NB4 (cell line): ENCODE data around the gene FAM184B.

ENCODE experiments used
- DNase-seq: peaks from one replicate; pipeline ENCODE4 v3.0.0; 2010; ENCODE audit warnings: low read depth
- H3K4me3 ChIP-seq: one replicate; pipeline ENCODE4 v1.5.1; 2011; ENCODE audit warnings: mild to moderate bottlenecking, low read depth, low read length, moderate library complexity
- CTCF ChIP-seq: IDR thresholded peaks from one replicate; pipeline ENCODE4 v1.5.1; 2012; ENCODE audit warnings: low read depth, low read length
- MAX ChIP-seq: IDR thresholded peaks from 2 replicates; pipeline ENCODE4 v1.6.1; 2011; ENCODE audit warnings: low read depth, low read length
- MYC ChIP-seq: IDR thresholded peaks from 2 replicates; pipeline ENCODE4 v1.6.1; 2011; ENCODE audit warnings: low read depth, low read length
- POLR2A ChIP-seq: IDR thresholded peaks from 2 replicates; pipeline ENCODE4 v1.6.1; 2011; ENCODE audit warnings: mild to moderate bottlenecking; ENCODE audit not compliant: insufficient read length; ENCODE audit errors: extremely low read depth

The FAM184B gene

GRCh38 chr4:17763416-17763815, 18.0 kb downstream of the FAM184B start:
- TF ChIP-seq MAX: no peak
- DNase-seq: no peak

GRCh38 chr4:17762726-17763125, 18.7 kb downstream of the FAM184B start:
- TF ChIP-seq MAX (no peak), POLR2A (no peak), MYC (no peak), CTCF (peak; percentile 28)
- peak; percentile 30 for DNase-seq
- no peak overlapping the region for H3K4me3 ChIP-seq

More at GRCh38 chr4:17763416-17763815, 18.0 kb downstream of the FAM184B start:
- no peak overlapping the region for H3K4me3 ChIP-seq

- TF ChIP-seq CTCF (no peak), POLR2A (no peak), MYC (peak; percentile 58), MAX (peak; percentile 56)
- DNase-seq: peak; percentile 59
- no peak overlapping the region for H3K4me3 ChIP-seq
Measured at GRCh38 chr4:17761062-17761461, 20.4 kb downstream of the FAM184B start.

- no peak overlapping the region for H3K4me3 ChIP-seq
- no peak for TF ChIP-seq MAX
- DNase-seq: no peak
Measured at GRCh38 chr4:17760626-17761025, 20.8 kb downstream of the FAM184B start.

- no peak for DNase-seq
- no peak overlapping the region for H3K4me3 ChIP-seq
- TF ChIP-seq CTCF: no peak
- no peak for TF ChIP-seq MYC
- no peak for TF ChIP-seq MAX
- TF ChIP-seq POLR2A: no peak
Measured at GRCh38 chr4:17758485-17758884, 22.9 kb downstream of the FAM184B start.

GRCh38 chr4:17757621-17758020, 23.8 kb downstream of the FAM184B start:
- no peak for DNase-seq
- H3K4me3 ChIP-seq: no peak overlapping the region
- no peak for TF ChIP-seq MAX
- no peak for TF ChIP-seq POLR2A

- H3K4me3 ChIP-seq: no peak overlapping the region
- no peak for DNase-seq
- no peak for TF ChIP-seq MYC
- no peak for TF ChIP-seq POLR2A
- no peak for TF ChIP-seq CTCF
Measured at GRCh38 chr4:17753646-17754045, 27.8 kb downstream of the FAM184B start.
